Central memory CD4-positive, alpha-beta T cell (primary cell): Measurements from ENCODE around the gene TXNRD3.

Experiments
- DNase-seq: peaks from one replicate; pipeline ENCODE4 v3.0.0; 2022

The TXNRD3 gene

DNA sequence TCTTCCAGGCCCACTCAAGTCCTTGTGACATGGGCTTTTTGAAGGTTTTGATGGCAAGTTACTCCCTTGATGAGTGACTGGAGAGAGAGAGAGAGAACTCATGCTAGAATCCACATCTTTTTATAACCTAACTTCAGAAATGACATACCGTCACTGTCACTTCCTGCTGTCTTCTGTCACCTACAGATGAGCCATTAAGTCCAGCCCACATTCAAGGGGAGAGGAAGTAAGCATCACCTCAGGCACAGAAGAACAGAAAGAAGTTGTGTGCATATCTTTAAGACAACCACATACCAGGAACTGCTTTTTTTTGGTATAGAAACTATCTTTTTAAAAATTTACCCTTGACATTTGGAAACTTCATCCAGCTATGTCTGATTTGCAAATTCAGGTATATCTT, 16.6 kb upstream of the TXNRD3 start:
- no peak for DNase-seq

- DNase-seq: no peak
These were observed 13.8 kb upstream of the TXNRD3 start for GRCh38 chr3:126668450-126669401.

DNA sequence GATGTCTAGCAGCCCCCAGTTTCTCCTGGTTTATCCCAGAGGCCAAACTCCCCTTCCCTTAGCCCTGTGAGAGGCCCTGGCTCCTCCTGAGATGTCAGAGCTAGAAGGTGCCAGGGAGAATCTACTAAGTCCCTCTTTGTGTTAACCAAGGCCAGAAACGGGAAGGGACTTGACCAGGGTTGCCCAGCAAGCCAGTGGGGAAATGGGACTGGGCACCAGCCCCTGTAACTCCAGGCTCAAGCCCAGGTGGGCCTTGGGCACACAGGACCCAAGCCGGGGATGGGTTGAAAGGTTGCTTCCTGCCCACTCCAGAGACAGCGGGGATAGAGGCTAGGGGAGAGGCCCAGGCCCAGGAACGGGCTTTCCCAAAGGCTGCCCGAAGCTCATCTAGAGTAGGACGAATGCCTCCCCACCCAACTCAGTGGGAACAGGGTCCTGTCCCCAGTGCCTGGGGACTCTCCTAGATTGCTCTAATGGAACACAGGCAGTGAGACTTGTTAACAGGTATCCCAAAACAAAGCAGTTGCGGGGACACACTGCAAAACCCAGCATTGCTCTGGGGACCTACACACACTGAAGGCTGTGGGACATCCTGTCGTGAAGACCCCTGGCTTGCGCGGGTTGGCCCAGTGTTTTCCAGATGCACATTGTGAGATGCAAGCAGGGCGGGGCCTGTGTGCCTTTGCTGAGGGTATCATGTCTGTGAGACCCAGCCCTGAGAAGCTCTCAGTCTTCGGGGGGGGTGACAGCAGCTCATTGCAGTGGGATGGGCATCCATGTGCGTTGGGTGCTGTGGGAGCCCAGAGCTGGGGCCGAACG, 12.9 kb upstream of the TXNRD3 start:
- DNase-seq: no peak

- DNase-seq: no peak
These were observed 12.0 kb upstream of the TXNRD3 start for GRCh38 chr3:126666658-126667528.

- DNase-seq: no peak
These were observed 11.2 kb upstream of the TXNRD3 start for GRCh38 chr3:126665959-126666657.

GRCh38 chr3:126665221-126665936, 10.5 kb upstream of the TXNRD3 start:
- DNase-seq: no peak

DNA sequence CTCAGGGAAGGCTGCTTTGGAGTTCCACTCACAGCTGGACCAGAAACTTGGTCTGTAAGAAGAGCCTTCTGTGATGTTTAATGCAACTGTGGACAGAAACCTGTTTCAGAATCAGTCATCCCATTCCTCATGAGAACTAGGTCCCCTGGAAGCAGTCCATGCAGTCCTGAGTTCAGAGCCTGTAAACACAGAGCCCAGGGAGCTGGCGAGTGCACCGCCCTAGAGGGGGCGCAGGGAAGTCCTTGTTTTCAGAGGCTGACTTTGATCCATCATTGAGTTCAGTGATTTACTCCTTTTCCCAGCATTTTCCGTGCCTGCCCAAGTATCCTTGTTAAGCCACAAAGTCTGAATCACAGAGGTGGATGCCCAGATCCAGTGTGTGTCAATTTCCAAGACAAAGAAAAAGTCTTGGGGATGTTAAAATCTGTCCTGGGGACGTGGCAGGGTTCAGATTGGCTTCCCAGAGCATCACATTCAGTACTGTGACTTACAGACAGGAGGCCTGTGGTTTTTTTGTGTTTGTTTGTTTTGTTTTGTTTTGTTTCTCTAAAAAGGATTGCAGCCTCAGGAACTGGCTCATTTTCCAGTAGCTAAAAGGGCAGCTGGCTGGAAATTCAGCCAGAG, 9.8 kb upstream of the TXNRD3 start:
- DNase-seq: no peak

GRCh38 chr3:126663750-126664149, 8.8 kb upstream of the TXNRD3 start:
- DNase-seq: no peak

DNA sequence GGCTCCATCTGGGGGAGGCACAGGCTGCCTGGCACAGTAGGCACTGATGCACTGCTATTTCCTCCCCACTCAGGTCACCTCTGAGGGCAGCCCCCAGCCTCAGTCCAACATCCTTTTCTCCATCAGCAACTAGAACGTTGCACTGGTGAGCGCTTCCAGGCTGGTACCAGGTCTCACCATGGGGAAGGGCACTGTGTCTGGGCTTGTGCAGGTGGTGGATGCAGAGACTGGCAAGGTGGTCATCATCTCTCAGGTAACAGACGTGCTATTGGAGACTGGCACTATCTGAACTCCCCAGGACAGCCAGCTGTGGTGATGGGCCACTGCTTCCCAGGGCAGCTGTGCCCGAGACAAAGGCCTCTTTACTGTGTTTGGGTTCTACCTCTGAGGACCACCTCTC, 8.3 kb upstream of the TXNRD3 start:
- DNase-seq: no peak

- DNase-seq: no peak
These were observed 6.8 kb upstream of the TXNRD3 start for GRCh38 chr3:126661532-126662364.

GRCh38 chr3:126659915-126660886, 5.3 kb upstream of the TXNRD3 start:
- DNase-seq: no peak

- no peak for DNase-seq
These were observed 3.7 kb upstream of the TXNRD3 start for GRCh38 chr3:126658584-126658983.

GRCh38 chr3:126657901-126658300, 3.0 kb upstream of the TXNRD3 start:
- no peak for DNase-seq

GRCh38 chr3:126656371-126657134, 1.6 kb upstream of the TXNRD3 start:
- no peak for DNase-seq

DNA sequence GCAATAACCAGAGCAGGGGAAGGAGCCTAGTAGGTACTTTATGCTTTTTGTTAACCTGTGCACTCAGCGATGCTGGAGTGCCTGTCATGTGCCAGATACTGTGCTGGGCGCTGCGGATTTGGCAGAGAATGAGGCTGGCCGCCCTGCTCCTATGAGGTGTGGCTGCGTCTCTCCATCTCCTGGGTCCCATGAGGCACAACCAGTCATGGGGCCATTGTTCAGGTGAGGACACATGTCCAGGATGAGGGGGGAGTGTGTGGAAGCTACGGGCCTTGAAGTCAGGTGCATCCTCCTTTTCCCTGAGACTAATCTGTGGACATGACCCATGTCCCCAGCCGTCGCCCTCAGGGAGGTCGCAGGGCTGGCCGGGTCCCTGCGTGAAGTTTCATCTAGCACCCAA, 963 bp upstream of the TXNRD3 start:
- no peak for DNase-seq

- DNase-seq: no peak
These were observed 5.3 kb downstream of the TXNRD3 start for GRCh38 chr3:126649556-126650092.

DNA sequence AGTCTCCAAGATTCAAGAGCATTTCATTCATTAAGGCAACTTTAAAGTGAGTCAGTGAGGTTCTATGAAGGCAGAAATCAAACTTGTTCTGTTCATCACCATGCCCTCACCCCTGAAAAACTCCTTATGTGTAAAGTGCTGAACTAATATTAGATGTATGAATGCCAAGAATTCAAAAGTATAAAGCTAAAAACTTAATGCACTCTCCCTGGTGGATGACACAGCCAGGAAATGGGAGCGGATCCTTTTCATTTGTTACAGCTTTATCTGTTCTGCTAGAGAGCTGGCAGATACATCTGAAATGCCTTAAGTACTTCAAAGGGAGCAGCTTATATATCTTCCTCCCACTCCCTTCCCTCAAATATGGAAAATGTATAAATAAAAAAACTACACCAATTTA, 8.2 kb downstream of the TXNRD3 start:
- no peak for DNase-seq

- no peak for DNase-seq
These were observed 10.3 kb downstream of the TXNRD3 start for GRCh38 chr3:126644615-126645014.
